Measurements from ENCODE around the gene FUT1. TPM values are rescaled to one million over a fixed set of nuclear protein-coding genes. Genes with fewer than 3 reads are reported as not detected.
"Not testable (repeated sequence)": the region's sequence is repeated elsewhere in the genome, so short reads cannot be mapped to it uniquely, and the experiment has no call there.

Gene FUT1
- polyA plus RNA-seq, 1 donor, result 1.2 TPM

DNA sequence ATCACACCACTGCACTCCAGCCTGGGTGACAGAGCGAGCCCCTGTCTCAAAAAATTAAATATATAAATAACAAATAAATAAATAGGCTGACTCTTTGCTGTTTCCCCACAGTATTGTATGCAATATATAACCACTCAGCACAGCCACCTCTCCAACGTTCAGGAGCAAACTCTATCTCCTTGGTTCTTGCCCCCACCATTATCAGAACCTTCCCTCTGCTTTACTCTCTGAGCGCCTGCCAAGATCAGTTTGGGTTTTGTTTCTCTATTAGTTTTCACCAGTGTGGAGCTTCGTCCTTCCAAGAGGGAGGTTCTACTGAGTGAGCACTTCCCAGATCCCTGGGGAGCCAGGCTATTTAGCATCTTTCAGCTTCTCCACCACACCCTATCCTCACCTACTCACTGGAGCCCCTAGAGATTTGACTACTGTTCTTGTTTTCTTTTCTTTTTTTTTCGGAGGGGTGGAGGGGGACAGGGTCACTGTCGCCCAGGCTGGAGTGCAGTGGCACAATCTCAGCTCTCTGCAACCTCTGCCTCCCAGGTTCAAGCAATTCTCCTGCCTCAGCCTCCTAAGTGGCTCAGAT lies 15.8 kb upstream of the FUT1 start:
- not testable (repeated sequence) for DNase-seq

- DNase-seq, result not testable (repeated sequence)
Observed at GRCh38 chr19:48765816-48766215, 13.4 kb upstream of the FUT1 start.

DNA sequence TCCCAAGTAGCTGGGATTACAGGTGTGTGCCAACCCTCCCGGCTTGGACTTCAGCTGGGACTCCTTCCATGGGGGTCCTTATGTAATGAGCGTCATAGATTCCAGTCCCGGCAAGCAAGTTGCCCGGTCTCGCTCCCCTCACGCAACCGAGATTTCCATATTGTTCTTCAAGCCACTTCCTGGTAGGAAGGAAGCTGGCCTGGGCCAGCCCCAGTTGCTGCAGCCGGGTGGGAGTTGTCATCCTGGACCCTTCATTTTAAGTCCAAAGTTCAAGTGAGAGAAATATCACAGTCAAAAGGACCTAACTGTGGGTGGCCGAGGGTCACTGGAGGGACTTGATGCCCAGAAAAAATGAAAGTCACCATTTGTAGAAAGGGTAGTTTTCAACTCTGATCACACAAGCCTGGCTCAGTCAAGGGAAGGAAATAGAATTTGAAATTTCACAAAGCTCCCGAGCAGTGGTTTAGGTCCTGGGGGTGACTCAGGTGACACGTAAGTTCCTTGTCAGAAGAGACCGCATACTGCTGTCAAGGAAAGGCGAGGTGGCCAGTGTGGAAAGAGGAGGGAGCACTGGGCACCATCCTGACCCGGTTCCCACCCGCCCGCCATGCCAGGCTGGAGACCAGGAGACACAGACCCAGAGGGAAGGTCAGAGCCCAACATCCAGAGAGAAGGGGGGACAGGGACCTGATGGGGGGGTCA lies 8.2 kb upstream of the FUT1 start:
- no peak for DNase-seq

DNA sequence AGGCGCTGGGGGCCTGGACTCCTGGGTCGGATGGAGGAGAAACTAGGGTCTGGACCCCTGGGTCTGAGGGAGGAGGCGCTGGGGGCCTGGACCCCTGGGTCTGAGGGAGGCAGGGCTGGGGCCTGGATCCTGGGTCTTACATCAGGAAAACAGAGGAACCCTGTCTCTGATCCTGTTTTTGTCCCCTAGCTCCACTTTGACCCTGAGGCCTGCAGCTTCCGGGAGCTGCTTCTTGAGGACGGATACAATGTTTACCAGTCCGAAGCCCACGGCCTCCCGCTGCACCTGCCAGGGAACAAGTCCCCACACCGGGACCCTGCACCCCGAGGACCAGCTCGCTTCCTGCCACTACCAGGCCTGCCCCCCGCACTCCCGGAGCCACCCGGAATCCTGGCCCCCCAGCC lies 5.3 kb upstream of the FUT1 start:
- no peak for DNase-seq

GRCh38 chr19:48757089-48757675 lies 4.7 kb upstream of the FUT1 start:
- no peak for DNase-seq

GRCh38 chr19:48756686-48757085 lies 4.2 kb upstream of the FUT1 start:
- DNase-seq, result no peak

GRCh38 chr19:48756212-48756611 lies 3.8 kb upstream of the FUT1 start:
- DNase-seq, result no peak

- DNase-seq, result no peak
Observed at GRCh38 chr19:48755787-48756186, 3.3 kb upstream of the FUT1 start.

- no peak for DNase-seq
Observed at GRCh38 chr19:48755084-48755641, 2.7 kb upstream of the FUT1 start, which contains the start of gene FGF21. Gene FGF21, plus strand, starts transcription at chr19:48755524. Its CDS starts 713 bp downstream, at chr19:48756237.

GRCh38 chr19:48751845-48752495 lies 471 bp downstream of the FUT1 start:
- DNase-seq, result no peak

GRCh38 chr19:48750771-48751504 lies 1.5 kb downstream of the FUT1 start:
- no peak for DNase-seq

DNA sequence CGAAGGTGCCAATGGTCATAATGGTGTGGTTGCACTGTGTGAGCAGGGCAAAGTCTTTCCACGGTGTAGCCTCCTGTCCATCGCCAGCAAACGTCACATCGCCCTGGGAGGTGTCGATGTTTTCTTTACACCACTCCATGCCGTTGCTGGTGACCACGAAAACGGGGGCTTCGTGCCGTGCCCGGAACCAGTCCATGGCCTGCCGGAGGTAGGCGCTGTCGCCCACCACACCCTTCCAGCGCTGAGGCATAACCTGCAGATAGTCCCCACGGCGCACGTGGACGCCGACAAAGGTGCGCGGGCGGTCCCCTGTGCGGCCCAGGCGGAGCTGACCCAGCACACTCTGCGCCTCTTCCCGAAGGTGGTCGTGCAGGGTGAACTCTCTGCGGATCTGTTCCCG lies 2.1 kb downstream of the FUT1 start:
- DNase-seq, result no peak

- DNase-seq, result no peak
Observed at GRCh38 chr19:48749571-48750198, 2.8 kb downstream of the FUT1 start.

GRCh38 chr19:48746738-48747575 lies 5.5 kb downstream of the FUT1 start, which contains the start of gene IZUMO1:
Gene IZUMO1, minus strand, starts transcription at chr19:48746909. Its CDS starts 1,050 bp downstream, at chr19:48745859.
- DNase-seq, result peak; percentile 80

- no peak for DNase-seq
Observed at GRCh38 chr19:48746110-48746509, 6.3 kb downstream of the FUT1 start.

DNA sequence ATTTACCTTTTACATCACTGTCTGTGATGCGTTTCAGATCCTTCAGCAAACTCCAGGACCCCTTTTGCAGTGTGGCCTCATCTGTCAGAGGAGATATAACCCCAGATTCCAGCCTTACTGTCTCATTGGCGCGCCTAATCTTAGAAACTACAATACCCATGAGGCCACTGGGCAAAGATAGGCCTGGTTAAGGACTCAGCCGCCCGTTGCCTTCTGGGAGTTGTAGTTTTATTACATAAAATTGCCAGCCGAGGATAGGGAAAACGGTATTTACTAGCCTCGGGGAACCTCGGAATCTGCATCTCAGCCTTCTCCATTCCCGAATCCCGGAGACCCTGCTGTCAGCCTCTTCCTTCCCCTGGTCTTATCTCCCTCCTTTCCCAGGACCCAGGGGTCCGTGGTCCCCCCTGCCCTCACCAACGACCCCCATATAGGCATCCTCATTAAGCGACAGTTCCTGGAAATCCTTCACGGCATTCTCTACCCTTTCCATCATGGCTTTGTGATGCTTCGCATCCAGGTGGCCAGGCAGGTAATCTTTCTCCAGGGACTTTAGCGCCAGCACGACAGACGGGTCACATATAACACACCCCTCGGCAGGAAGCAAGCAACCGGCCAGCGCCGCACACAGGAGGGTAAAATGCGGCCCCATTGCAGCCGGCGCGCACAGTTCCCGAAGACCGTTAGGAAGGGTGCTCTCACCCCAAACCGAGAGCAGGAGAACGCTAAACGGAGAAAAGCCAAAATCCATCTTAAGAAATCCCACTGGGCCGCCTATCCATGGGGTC lies 7.0 kb downstream of the FUT1 start:
- no peak for DNase-seq

GRCh38 chr19:48742096-48742495 lies 10.3 kb downstream of the FUT1 start:
- no peak for DNase-seq

- no peak for DNase-seq
Observed at GRCh38 chr19:48741129-48741999, 11.1 kb downstream of the FUT1 start.

Data from hindlimb muscle (tissue), 1 donor.